ENCODE results near the gene ABHD12. TPM values are rescaled to one million over a fixed set of nuclear protein-coding genes. Genes with fewer than 3 reads are reported as not detected.

Gene ABHD12
- total and polyA plus RNA-seq, 2 experiments from 2014 or later: 69.5 to 187 TPM

DNA sequence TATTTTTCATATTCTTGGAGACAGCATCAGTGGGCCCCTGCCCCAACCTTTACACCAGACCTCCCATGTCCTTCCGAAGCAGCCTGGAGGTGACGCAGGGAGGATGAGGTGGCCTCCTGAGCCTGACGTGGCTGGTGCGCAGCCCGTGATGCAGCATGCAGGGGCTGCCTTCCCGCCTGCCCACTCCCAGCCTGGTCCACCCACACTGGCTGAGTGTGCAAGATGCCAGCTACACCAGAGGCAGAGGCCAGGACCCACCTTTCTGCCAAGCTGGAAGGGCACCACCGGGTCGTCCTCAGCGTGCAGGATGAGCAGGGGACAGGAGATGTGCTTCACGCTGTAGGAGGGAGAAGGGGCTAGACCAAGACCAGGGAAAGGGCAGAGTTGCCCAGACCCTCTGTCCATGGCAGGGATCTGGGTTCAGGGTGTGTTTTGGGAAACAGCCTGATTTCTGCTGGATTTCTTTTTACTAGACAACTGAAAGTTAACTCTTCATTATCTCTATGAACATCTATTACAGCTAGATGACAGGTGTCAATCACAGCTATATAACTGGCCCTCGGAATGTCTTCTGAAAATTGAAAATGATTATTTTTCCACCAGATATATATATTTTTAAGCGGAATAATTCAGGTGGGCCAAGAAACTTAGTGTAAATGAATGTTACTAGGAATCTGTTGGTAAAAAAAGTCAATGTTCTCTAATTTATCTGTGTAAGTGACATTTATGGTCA is 87.2 kb downstream of the ABHD12 start:
- Histone ChIP-seq H3K4me2 (no peak overlapping the region), H3K4me3 (no peak overlapping the region), H3K36me3 (replicated peaks; ENCODE audit: insufficient read depth, low read depth) (no peaks in the 10 kb centered on the region), H3K27ac (no peak overlapping the region), H3K4me1 (ENCODE audit: insufficient read depth) (no peaks in the 10 kb centered on the region), H4K20me1 (ENCODE audit: insufficient read depth, poor library complexity, severe bottlenecking) (no peaks in the 10 kb centered on the region), H3K79me2 (no peaks in the 10 kb centered on the region), H3K9me2 (replicated peaks; ENCODE audit: insufficient read depth) (no peaks in the 10 kb centered on the region), H3K27me3 (no peaks in the 10 kb centered on the region), H3K9me3 (ENCODE audit: low read depth) (no peaks in the 10 kb centered on the region), H2AFZ (no peak overlapping the region)
- 94% methylated on average over 12 of the region's 12 CpGs for WGBS (ENCODE audit: low lambda C conversion rate, missing lambda C conversion rate)
- TF ChIP-seq, protein P1, sequence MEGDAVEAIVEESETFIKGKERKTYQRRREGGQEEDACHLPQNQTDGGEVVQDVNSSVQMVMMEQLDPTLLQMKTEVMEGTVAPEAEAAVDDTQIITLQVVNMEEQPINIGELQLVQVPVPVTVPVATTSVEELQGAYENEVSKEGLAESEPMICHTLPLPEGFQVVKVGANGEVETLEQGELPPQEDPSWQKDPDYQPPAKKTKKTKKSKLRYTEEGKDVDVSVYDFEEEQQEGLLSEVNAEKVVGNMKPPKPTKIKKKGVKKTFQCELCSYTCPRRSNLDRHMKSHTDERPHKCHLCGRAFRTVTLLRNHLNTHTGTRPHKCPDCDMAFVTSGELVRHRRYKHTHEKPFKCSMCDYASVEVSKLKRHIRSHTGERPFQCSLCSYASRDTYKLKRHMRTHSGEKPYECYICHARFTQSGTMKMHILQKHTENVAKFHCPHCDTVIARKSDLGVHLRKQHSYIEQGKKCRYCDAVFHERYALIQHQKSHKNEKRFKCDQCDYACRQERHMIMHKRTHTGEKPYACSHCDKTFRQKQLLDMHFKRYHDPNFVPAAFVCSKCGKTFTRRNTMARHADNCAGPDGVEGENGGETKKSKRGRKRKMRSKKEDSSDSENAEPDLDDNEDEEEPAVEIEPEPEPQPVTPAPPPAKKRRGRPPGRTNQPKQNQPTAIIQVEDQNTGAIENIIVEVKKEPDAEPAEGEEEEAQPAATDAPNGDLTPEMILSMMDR (IDR thresholded peaks at IDR 0.05; ENCODE audit: poor library complexity): no peak
- TF ChIP-seq EZH2phosphoT487 (IDR thresholded peaks at IDR 0.05; ENCODE audit: low read depth, severe bottlenecking, unreplicated experiment) (no peak), EZH2 (IDR thresholded peaks at IDR 0.05; ENCODE audit: borderline replicate concordance) (no peak)
- DNase-seq (ENCODE audit: low spot score): no peak

DNA sequence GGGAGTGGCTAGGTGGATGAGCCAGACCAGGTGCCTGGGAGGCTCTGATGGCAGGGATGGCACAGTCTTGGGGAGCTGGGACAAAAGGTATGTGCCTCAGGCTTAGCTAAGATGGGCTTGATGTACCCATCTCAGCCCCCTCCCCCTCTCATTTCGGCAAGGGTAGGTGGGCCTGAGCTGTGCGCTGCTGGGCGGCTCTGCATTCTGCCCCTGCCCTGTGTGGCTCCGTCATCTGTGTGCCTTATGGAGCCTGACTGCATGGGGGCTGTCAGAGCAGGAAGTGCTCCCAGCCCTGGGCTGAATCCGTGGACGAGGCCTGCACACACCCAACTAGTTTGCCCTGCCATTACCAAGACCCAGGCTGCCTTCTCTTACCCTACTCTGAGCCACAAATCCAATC is 88.0 kb downstream of the ABHD12 start:
- no peak overlapping the region for H3K4me2 ChIP-seq
- H3K4me3 ChIP-seq: no peak overlapping the region
- no peaks in the 10 kb centered on the region for H3K4me1 ChIP-seq (ENCODE audit: insufficient read depth)
- H3K9me3 ChIP-seq (ENCODE audit: low read depth): no peaks in the 10 kb centered on the region
- 95% methylated on average over 6 of the region's 6 CpGs for WGBS (ENCODE audit: low lambda C conversion rate, missing lambda C conversion rate)
- TF ChIP-seq EZH2 (IDR thresholded peaks at IDR 0.05; ENCODE audit: borderline replicate concordance): no peak
- TF ChIP-seq, protein P1 (IDR thresholded peaks at IDR 0.05; ENCODE audit: poor library complexity): no peak
- no peak for TF ChIP-seq EZH2phosphoT487 (IDR thresholded peaks at IDR 0.05; ENCODE audit: low read depth, severe bottlenecking, unreplicated experiment)
- DNase-seq (ENCODE audit: low spot score): no peak
- H3K27ac ChIP-seq: no peak overlapping the region
- H2AFZ ChIP-seq: no peak overlapping the region
- no peaks in the 10 kb centered on the region for H3K79me2 ChIP-seq
- H3K36me3 ChIP-seq (replicated peaks; ENCODE audit: insufficient read depth, low read depth): no peaks in the 10 kb centered on the region
- H4K20me1 ChIP-seq (ENCODE audit: insufficient read depth, poor library complexity, severe bottlenecking): no peaks in the 10 kb centered on the region
- H3K27me3 ChIP-seq: no peaks in the 10 kb centered on the region
- H3K9me2 ChIP-seq (replicated peaks; ENCODE audit: insufficient read depth): no peaks in the 10 kb centered on the region

DNA sequence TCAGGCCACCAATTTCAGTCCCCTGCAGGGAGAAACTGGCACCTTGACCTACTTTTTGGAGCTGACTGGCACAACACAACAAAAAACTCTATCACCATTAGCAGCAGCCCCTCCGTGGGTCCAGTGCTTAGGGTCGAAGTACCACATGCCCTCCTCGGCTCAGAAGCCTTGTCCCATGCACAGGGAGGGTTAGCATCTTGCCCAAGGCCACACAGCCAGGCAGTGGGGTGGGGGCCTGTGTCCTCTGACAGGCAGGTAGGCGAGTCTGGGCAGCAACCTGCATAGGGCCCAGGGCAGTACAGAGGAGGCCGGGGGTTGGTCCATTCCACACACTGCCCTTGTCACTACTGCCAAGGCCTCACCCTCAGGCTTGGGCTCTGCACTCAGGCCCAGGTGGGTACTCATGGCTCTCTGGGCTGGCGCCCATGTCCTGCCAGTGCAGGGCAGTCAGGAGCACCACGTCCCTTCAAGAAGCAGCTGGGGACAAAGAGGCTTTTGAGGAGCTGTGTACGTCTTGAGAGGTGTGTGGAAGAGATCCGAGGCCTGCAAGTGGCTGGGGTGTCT is 89.2 kb downstream of the ABHD12 start:
- no peaks in the 10 kb centered on the region for H4K20me1 ChIP-seq (ENCODE audit: insufficient read depth, poor library complexity, severe bottlenecking)
- TF ChIP-seq EZH2phosphoT487 (IDR thresholded peaks at IDR 0.05; ENCODE audit: low read depth, severe bottlenecking, unreplicated experiment) (no peak), EZH2 (IDR thresholded peaks at IDR 0.05; ENCODE audit: borderline replicate concordance) (no peak)
- TF ChIP-seq, protein P1 (IDR thresholded peaks at IDR 0.05; ENCODE audit: poor library complexity): no peak
- DNase-seq (ENCODE audit: low spot score): no peak
- H3K9me3 ChIP-seq (ENCODE audit: low read depth): no peaks in the 10 kb centered on the region
- no peaks in the 10 kb centered on the region for H3K9me2 ChIP-seq (replicated peaks; ENCODE audit: insufficient read depth)
- no peak overlapping the region for H3K4me3 ChIP-seq
- no peaks in the 10 kb centered on the region for H3K79me2 ChIP-seq
- H3K27me3 ChIP-seq: no peaks in the 10 kb centered on the region
- H3K4me1 ChIP-seq (ENCODE audit: insufficient read depth): no peaks in the 10 kb centered on the region
- no peaks in the 10 kb centered on the region for H3K36me3 ChIP-seq (replicated peaks; ENCODE audit: insufficient read depth, low read depth)
- no peak overlapping the region for H3K27ac ChIP-seq
- 96% methylated on average over 9 of the region's 9 CpGs for WGBS (ENCODE audit: low lambda C conversion rate, missing lambda C conversion rate)
- no peak overlapping the region for H3K4me2 ChIP-seq
- H2AFZ ChIP-seq: no peak overlapping the region
